IMR-90 (cell line): Measurements from ENCODE around the gene NUTM1.

ENCODE experiments used
- CTCF ChIP-seq: conservative IDR thresholded peaks from 2 replicates; pipeline ENCODE4 v1.5.1; 2012; ENCODE audit warnings: mild to moderate bottlenecking, low read depth, low read length, improper control_type of control experiment
- MAFK ChIP-seq: IDR thresholded peaks from 2 replicates; pipeline ENCODE4 v1.6.1; 2012; ENCODE audit warnings: low read depth, low read length, improper control_type of control experiment
- POLR2A ChIP-seq: IDR thresholded peaks from 2 replicates; pipeline ENCODE4 v1.6.1; 2012; ENCODE audit warnings: mild to moderate bottlenecking, low read depth, low read length

GRCh38 chr15:34360298-34360697 is 17.2 kb downstream of the NUTM1 start:
- TF ChIP-seq MAFK: no peak
- TF ChIP-seq POLR2A: no peak
- no peak for TF ChIP-seq CTCF
